H1 (cell line): ENCODE results near the gene CAD.

Experiments used
- BACH1 ChIP-seq: IDR thresholded peaks from 2 replicates; pipeline ENCODE4 v1.6.1; 2012; ENCODE audit warnings: low read length, improper control_type of control experiment
- CHD2 ChIP-seq: IDR thresholded peaks from 2 replicates; pipeline ENCODE4 v1.6.1; 2012; ENCODE audit warnings: low read length, improper control_type of control experiment
- EZH2 ChIP-seq: fragments of 200-600 bp; sonication (generic); IDR thresholded peaks from 2 replicates; pipeline ENCODE4 v1.7.1; 2012; ENCODE audit warnings: low read depth, mild to moderate bottlenecking, moderate library complexity, low read length, inconsistent platforms; ENCODE audit not compliant: severe bottlenecking
- GABPA ChIP-seq: IDR thresholded peaks from 2 replicates; pipeline ENCODE4 v1.6.1; 2011; ENCODE audit warnings: mild to moderate bottlenecking, low read length, moderate library complexity, borderline replicate concordance; ENCODE audit not compliant: insufficient read depth
- JUND ChIP-seq: IDR thresholded peaks from 2 replicates; pipeline ENCODE4 v1.6.1; 2011; ENCODE audit warnings: mild to moderate bottlenecking, improper control_type of control experiment, low read length
- PHF8 ChIP-seq: fragments of 200-600 bp; sonication (generic); conservative IDR thresholded peaks from 2 replicates; pipeline ENCODE4 v1.7.1; 2012; ENCODE audit warnings: low read depth, mild to moderate bottlenecking, inconsistent platforms, low read length, moderate library complexity
- POLR2AphosphoS5 ChIP-seq: IDR thresholded peaks from 2 replicates; pipeline ENCODE4 v1.6.1; 2011; ENCODE audit warnings: low read depth, low read length
- RAD21 ChIP-seq, 2 experiments: IDR thresholded peaks in 1 of 2; conservative IDR thresholded peaks in 1 of 2; 2 replicates each; pipeline ENCODE4 v1.6.1; 2011; ENCODE audit warnings: low read depth in 2 of 2, low read length in 2 of 2, improper control_type of control experiment in 1 of 2, inconsistent platforms in 1 of 2, mild to moderate bottlenecking in 1 of 2, moderate library complexity in 1 of 2
- SP1 ChIP-seq: IDR thresholded peaks from 2 replicates; pipeline ENCODE4 v1.6.1; 2011; ENCODE audit warnings: low read depth, low read length
- TBP ChIP-seq: IDR thresholded peaks from 2 replicates; pipeline ENCODE4 v1.6.1; 2011; ENCODE audit warnings: low read depth, low read length, improper control_type of control experiment
- ZNF274 ChIP-seq: IDR thresholded peaks from 2 replicates; pipeline ENCODE4 v1.7.0; 2012; ENCODE audit warnings: low read length, borderline replicate concordance; ENCODE audit errors: extremely low read depth
- TF ChIP-seq, protein P1 (sequence below), 3 experiments: IDR thresholded peaks; 1 replicate in 2 of 3; 2 replicates in 1 of 3; pipeline versions ENCODE4 v1.5.1 to v1.6.1; 2011; ENCODE audit warnings: low read length in 3 of 3, mild to moderate bottlenecking in 3 of 3, inconsistent platforms in 2 of 3, low read depth in 1 of 3, moderate library complexity in 1 of 3; ENCODE audit not compliant: insufficient read depth in 1 of 3; ENCODE audit errors: control extremely low read depth in 1 of 3
- TF ChIP-seq, protein P2 (sequence below): IDR thresholded peaks from 2 replicates; pipeline ENCODE4 v1.6.1; 2012; ENCODE audit warnings: inconsistent platforms

DNA sequence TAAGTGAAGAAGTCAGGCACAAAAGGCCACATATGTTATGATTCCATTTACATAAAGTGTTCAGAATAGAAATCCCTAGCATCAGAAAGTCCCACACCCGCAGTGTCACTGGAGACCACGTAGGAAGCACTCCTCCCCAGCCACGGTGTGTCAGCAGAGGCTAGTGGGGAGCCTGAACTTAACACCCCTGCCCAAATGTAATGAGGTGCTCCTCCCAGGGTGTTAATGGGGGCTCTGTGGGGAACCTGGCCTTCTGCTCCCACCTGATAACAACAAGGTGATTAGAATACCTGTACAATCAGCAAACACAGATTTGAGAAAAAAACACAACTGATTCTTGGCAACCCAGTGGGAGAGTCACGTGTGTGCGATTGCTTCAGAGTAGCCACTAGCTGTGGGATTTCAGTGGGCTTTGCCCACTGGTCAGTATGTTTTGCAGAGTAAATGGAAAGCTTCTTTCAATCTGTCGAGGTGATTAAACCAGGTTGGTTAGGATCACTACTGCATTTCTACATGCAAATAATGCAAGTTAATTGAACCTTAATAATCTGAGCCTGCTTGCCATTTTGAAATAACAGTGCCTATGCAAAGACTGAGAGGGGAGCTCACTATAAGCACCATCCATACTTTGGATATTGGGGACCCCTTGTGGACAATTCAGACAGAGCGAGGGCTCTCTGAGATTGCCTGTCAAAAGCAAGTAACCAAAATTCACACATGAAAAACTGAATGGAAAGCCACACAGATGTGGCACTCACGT, 25.9 kb upstream of the CAD start:
- TF ChIP-seq JUND (no peak), BACH1 (no peak), EZH2 (no peak), PHF8 (no peak), GABPA (no peak), CHD2 (no peak), RAD21 (IDR thresholded peaks at IDR 0.05 in 1 of 2, conservative IDR thresholded peaks at IDR 0.05 in 1 of 2; ENCODE audit: low read depth in 2 of 2, low read length in 2 of 2) (peak; percentile 82 to 87), POLR2AphosphoS5 (no peak), ZNF274 (no peak), SP1 (no peak), TBP (no peak)
- TF ChIP-seq, protein P1, sequence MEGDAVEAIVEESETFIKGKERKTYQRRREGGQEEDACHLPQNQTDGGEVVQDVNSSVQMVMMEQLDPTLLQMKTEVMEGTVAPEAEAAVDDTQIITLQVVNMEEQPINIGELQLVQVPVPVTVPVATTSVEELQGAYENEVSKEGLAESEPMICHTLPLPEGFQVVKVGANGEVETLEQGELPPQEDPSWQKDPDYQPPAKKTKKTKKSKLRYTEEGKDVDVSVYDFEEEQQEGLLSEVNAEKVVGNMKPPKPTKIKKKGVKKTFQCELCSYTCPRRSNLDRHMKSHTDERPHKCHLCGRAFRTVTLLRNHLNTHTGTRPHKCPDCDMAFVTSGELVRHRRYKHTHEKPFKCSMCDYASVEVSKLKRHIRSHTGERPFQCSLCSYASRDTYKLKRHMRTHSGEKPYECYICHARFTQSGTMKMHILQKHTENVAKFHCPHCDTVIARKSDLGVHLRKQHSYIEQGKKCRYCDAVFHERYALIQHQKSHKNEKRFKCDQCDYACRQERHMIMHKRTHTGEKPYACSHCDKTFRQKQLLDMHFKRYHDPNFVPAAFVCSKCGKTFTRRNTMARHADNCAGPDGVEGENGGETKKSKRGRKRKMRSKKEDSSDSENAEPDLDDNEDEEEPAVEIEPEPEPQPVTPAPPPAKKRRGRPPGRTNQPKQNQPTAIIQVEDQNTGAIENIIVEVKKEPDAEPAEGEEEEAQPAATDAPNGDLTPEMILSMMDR (IDR thresholded peaks at IDR 0.05; ENCODE audit: control extremely low read depth in 1 of 3, insufficient read depth in 1 of 3, low read depth in 1 of 3, low read length in 3 of 3): peak in 2 of 3 experiments; percentile 75 to 81; a peak in 3 of 4 replicates
- TF ChIP-seq, protein P2, sequence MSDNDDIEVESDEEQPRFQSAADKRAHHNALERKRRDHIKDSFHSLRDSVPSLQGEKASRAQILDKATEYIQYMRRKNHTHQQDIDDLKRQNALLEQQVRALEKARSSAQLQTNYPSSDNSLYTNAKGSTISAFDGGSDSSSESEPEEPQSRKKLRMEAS: no peak
